ENCODE results near the gene FAM153A.
"Not testable (repeated sequence)": the region's sequence is repeated elsewhere in the genome, so short reads cannot be mapped to it uniquely, and the experiment has no call there.

DNA sequence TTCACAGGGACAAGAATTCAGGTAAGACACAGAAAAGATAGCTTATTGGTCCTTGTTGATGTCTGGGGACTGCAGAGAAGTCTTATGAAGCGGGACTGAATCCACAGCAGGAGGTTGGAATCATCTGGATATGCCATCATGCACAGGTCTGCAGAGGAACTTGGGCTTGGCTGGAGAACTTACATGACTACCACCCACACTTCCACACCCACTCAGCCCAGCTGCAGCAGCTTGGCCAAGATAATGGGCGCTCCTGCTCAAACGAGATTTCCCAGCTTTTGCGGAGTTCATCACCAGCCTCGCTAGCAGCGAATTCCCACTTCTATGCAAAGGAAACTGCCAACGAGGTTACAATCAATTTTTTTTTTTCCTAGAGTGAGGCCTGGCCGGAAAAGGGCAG, 21.7 kb downstream of the FAM153A start:
- TF ChIP-seq, protein P1, sequence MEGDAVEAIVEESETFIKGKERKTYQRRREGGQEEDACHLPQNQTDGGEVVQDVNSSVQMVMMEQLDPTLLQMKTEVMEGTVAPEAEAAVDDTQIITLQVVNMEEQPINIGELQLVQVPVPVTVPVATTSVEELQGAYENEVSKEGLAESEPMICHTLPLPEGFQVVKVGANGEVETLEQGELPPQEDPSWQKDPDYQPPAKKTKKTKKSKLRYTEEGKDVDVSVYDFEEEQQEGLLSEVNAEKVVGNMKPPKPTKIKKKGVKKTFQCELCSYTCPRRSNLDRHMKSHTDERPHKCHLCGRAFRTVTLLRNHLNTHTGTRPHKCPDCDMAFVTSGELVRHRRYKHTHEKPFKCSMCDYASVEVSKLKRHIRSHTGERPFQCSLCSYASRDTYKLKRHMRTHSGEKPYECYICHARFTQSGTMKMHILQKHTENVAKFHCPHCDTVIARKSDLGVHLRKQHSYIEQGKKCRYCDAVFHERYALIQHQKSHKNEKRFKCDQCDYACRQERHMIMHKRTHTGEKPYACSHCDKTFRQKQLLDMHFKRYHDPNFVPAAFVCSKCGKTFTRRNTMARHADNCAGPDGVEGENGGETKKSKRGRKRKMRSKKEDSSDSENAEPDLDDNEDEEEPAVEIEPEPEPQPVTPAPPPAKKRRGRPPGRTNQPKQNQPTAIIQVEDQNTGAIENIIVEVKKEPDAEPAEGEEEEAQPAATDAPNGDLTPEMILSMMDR (IDR thresholded peaks at IDR 0.05; ENCODE audit: insufficient read depth, low read length), result not testable (repeated sequence)
- TF ChIP-seq POLR2AphosphoS5, GABPA (IDR thresholded peaks at IDR 0.05; ENCODE audit: low read depth): not testable (repeated sequence)
- TF ChIP-seq, protein P2, sequence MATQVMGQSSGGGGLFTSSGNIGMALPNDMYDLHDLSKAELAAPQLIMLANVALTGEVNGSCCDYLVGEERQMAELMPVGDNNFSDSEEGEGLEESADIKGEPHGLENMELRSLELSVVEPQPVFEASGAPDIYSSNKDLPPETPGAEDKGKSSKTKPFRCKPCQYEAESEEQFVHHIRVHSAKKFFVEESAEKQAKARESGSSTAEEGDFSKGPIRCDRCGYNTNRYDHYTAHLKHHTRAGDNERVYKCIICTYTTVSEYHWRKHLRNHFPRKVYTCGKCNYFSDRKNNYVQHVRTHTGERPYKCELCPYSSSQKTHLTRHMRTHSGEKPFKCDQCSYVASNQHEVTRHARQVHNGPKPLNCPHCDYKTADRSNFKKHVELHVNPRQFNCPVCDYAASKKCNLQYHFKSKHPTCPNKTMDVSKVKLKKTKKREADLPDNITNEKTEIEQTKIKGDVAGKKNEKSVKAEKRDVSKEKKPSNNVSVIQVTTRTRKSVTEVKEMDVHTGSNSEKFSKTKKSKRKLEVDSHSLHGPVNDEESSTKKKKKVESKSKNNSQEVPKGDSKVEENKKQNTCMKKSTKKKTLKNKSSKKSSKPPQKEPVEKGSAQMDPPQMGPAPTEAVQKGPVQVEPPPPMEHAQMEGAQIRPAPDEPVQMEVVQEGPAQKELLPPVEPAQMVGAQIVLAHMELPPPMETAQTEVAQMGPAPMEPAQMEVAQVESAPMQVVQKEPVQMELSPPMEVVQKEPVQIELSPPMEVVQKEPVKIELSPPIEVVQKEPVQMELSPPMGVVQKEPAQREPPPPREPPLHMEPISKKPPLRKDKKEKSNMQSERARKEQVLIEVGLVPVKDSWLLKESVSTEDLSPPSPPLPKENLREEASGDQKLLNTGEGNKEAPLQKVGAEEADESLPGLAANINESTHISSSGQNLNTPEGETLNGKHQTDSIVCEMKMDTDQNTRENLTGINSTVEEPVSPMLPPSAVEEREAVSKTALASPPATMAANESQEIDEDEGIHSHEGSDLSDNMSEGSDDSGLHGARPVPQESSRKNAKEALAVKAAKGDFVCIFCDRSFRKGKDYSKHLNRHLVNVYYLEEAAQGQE (IDR thresholded peaks at IDR 0.05; ENCODE audit: insufficient replicate concordance, low read depth), result not testable (repeated sequence)

Data from HL-60 (cell line).